Esophagus muscularis mucosa (tissue), 4 donors: ENCODE measurements around the gene RNGTT. TPM values are rescaled to one million over a fixed set of nuclear protein-coding genes. Genes with fewer than 3 reads are reported as not detected.

ENCODE experiments used
- DNase-seq: peaks from one replicate; pipeline ENCODE4 v3.0.0-alpha.2; 2017; ENCODE audit errors: extremely low spot score
- H3K27ac ChIP-seq, 4 donors: fragments of 200-600 bp; sonication (generic); replicated peaks in 1 of 4; 1 replicate in 3 of 4; 2 replicates in 1 of 4; pipeline ENCODE4 v1.5.1; 2016 to 2019; ENCODE audit warnings: mild to moderate bottlenecking in 1 of 4
- H3K27me3 ChIP-seq, 4 donors: fragments of 200-600 bp; sonication (generic); one replicate each; pipeline versions ENCODE4 v1.5.1 to v1.6.0; 2016 to 2019
- H3K36me3 ChIP-seq, 4 donors: fragments of 200-600 bp; sonication (generic); one replicate each; pipeline ENCODE4 v1.5.1; 2016 to 2019
- H3K4me1 ChIP-seq, 4 donors: fragments of 200-600 bp; sonication (generic); one replicate each; pipeline ENCODE4 v1.5.1; 2016 to 2019
- H3K4me3 ChIP-seq, 4 donors: fragments of 200-600 bp; sonication (generic); 1 replicate in 2 of 4; 2 replicates in 2 of 4; pipeline ENCODE4 v1.5.1; 2016 to 2019; ENCODE audit warnings: mild to moderate bottlenecking in 4 of 4, moderate library complexity in 1 of 4
- H3K9me3 ChIP-seq, 4 donors: fragments of 200-600 bp; sonication (generic); 1 replicate in 3 of 4; 2 replicates in 1 of 4; pipeline ENCODE4 v1.5.1; 2016 to 2019
- EP300 ChIP-seq: sonication (generic); formaldehyde crosslinking; IDR thresholded peaks from one replicate; pipeline ENCODE4 v1.6.1; 2017; ENCODE audit warnings: antibody characterized with exemption
- POLR2A ChIP-seq: fragments of 450-650 bp; IDR thresholded peaks from one replicate; pipeline ENCODE4 v1.6.1; 2017; ENCODE audit warnings: antibody characterized with exemption, moderate library complexity, mild to moderate bottlenecking, low read depth
- POLR2AphosphoS5 ChIP-seq, 2 donors: sonication (generic); formaldehyde crosslinking; IDR thresholded peaks; one replicate each; pipeline ENCODE4 v1.6.1; 2017; ENCODE audit warnings: antibody characterized with exemption in 2 of 2
- WGBS: methylation state at CpG from one replicate; pipeline ENCODE4 v1.1.5; 2018; 5-methylcytosine and 5-hydroxymethylcytosine counted together
- intact Hi-C: fragments of 100-400 bp; cut with DNase I; formaldehyde crosslinking; loops from one replicate; pipeline ENCODE4 v1.15.1; 2023
- total RNA-seq, 4 donors: library from RNA; depleted of rRNA; stranded (reverse); fragments of >200 nt; gene quantifications; one replicate each; pipeline versions ENCODE4 v1.1.0 to v1.2.1, GENCODE V29; 2016
- TF ChIP-seq, protein P1 (sequence below), 3 experiments: fragments of 200-600 bp in 2 of 3; fragments of 450-650 bp in 1 of 3; sonication (generic) in 2 of 3; IDR thresholded peaks; one replicate each; pipeline ENCODE4 v1.5.1; 2017 to 2019; ENCODE audit warnings: antibody characterized with exemption in 3 of 3, mild to moderate bottlenecking in 2 of 3, moderate library complexity in 1 of 3

The RNGTT gene
- total RNA-seq, 4 donors from 2014 or later: 10.7 to 13.9 (median 12.0) TPM

DNA sequence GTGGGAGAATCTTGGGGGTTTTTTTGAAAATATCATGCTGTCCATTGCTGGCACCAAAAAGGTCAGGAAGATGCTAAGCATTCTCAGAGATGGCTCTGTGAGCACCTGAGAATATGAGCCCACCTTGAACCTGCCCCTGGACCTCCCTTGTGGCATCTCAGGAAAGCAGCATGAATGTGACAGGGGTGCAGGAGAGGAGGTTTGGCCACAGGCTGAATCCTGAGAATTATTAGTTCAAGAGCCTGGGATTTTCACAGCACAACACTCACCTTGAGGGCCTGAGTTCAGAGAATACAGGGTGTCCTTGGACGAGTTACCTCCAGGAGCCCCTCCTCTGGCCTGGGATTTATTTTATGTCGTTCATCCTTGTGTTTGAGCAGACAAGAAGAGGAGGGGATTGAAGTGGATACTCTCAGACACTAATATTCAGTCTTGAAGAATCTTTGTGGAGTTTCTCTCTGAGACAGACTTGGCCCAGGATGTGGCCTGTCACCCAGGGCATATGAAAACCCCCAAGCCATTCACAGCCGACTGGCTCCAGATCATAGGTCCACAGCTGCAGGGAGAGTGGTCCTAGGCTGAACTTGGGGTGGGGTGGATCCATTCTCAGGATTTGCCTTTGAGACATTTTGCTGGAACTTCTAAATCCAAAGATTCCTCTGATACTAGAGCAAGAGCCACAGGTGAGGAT is 390.8 kb downstream of the RNGTT start:
- TF ChIP-seq POLR2AphosphoS5 (IDR thresholded peaks at IDR 0.05): no peak
- TF ChIP-seq EP300: no peak
- no peak for TF ChIP-seq POLR2A
- TF ChIP-seq, protein P1, sequence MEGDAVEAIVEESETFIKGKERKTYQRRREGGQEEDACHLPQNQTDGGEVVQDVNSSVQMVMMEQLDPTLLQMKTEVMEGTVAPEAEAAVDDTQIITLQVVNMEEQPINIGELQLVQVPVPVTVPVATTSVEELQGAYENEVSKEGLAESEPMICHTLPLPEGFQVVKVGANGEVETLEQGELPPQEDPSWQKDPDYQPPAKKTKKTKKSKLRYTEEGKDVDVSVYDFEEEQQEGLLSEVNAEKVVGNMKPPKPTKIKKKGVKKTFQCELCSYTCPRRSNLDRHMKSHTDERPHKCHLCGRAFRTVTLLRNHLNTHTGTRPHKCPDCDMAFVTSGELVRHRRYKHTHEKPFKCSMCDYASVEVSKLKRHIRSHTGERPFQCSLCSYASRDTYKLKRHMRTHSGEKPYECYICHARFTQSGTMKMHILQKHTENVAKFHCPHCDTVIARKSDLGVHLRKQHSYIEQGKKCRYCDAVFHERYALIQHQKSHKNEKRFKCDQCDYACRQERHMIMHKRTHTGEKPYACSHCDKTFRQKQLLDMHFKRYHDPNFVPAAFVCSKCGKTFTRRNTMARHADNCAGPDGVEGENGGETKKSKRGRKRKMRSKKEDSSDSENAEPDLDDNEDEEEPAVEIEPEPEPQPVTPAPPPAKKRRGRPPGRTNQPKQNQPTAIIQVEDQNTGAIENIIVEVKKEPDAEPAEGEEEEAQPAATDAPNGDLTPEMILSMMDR (IDR thresholded peaks at IDR 0.05): no peak
- Histone ChIP-seq H3K4me1 (no peaks in the 10 kb centered on the region), H3K4me3 (no peak overlapping the region), H3K9me3 (peaks cover 0 to 5% (median 2%) of the 10 kb centered on the region in 4 donors), H3K27ac (no peak overlapping the region), H3K27me3 (no peaks in the 10 kb centered on the region), H3K36me3 (no peaks in the 10 kb centered on the region)
- intact Hi-C loops: no loop called here
- 80% methylated on average over 3 of the region's 3 CpGs for WGBS
- no peak for DNase-seq

DNA sequence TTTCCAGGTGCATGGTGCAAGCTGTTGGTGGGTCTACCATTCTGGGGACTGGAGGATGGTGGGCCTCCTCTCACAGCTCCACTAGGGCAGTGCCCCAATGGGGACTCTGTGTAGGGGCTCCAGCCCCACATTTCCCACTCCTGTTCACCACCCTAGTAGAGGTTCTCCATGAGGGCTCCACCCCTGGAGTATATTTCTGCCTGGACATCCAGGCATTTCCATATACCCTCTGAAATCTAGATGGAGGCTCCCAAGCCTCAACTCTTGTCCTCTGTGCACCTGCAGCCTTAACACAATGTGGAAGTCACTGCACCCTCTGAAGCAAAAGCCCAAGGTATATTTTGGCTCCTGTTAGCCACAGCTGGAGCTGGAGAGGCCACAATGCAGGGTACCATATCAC is 393.5 kb downstream of the RNGTT start:
- TF ChIP-seq, protein P1 (IDR thresholded peaks at IDR 0.05): no peak
- TF ChIP-seq POLR2AphosphoS5 (IDR thresholded peaks at IDR 0.05): no peak
- no peak for TF ChIP-seq POLR2A
- peak; percentile 83 for DNase-seq
- no peak overlapping the region for H3K4me3 ChIP-seq
- H3K36me3 ChIP-seq: no peaks in the 10 kb centered on the region
- intact Hi-C loops: no loop called here
- no peaks in the 10 kb centered on the region for H3K27me3 ChIP-seq
- H3K27ac ChIP-seq: no peak overlapping the region
- no peaks in the 10 kb centered on the region for H3K4me1 ChIP-seq
- peaks cover 0 to 5% (median 2%) of the 10 kb centered on the region in 4 donors for H3K9me3 ChIP-seq

DNA sequence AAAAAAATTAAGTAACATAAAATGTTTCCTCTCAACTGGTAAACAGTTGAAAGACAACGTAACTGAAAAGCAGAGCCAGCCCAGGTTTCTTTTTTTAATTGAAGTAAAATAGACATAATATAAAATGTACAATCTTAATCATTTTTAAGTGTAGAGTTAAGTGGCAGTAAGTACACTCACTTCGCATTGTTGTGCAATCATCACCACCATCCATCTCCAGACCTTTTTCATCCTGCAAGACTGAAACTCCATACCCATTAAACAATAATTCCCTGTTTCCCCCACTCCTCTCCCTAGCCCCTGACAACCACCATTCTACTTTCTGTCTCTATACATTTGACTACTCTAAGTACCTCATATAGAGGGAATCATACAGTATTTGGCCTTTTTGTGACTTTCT is 395.7 kb downstream of the RNGTT start:
- H3K4me1 ChIP-seq: peaks cover 0 to under 1% (median 0%) of the 10 kb centered on the region in 4 donors
- TF ChIP-seq POLR2AphosphoS5 (IDR thresholded peaks at IDR 0.05) (no peak), EP300 (no peak), POLR2A (no peak)
- TF ChIP-seq, protein P1 (IDR thresholded peaks at IDR 0.05): no peak
- H3K27me3 ChIP-seq: no peaks in the 10 kb centered on the region
- H3K4me3 ChIP-seq: no peak overlapping the region
- H3K36me3 ChIP-seq: no peaks in the 10 kb centered on the region
- H3K9me3 ChIP-seq: peaks cover 0 to 5% (median 2%) of the 10 kb centered on the region in 4 donors
- no peak overlapping the region for H3K27ac ChIP-seq
- 82% methylated on average over 2 of the region's 2 CpGs for WGBS
- DNase-seq: no peak
- intact Hi-C loops: no loop called here

DNA sequence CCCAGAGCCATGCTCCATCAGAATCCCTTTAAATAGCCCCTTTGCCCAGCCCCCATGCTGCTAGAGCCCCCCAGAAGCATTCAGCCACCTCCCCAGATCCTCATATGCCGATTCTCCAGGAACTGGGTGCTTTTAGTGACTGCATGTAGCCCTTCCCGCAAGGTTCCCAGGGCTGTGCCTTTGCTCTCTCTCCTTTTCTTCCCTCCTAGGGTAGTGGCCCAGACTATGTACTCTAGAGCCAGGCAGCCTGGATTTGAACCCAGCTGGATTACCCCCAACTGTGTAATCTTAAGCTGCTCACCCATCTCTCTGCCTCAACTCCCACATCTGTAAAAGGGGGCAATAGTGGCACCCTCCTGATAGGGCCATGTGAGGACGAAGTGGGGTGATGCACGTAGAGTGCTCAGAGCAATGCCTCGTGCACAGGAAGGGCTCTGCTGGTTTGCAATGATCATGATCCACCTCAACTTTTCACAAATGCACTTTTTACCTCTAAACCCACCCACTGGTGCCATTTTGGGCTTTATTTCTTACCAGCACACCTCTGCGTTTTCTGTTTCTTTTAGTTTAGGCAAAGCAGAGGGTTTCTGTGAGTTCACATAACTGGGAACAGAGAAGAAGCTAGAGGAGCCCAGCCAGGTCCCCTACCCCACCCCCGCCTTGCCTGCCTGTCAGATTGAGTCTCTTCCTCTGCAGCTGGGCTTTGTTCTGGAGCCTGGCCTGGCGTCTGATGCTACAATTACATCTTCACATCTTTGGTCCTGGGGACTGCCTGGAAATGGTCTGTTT is 396.5 kb downstream of the RNGTT start:
- intact Hi-C loops: no loop called here
- Histone ChIP-seq H3K4me1 (peaks cover 2 to 8% (median 4%) of the 10 kb centered on the region in 4 donors), H3K27ac (no peak overlapping the region), H3K4me3 (no peak overlapping the region), H3K27me3 (no peaks in the 10 kb centered on the region), H3K36me3 (no peaks in the 10 kb centered on the region), H3K9me3 (peaks cover 0 to 5% (median 2%) of the 10 kb centered on the region in 4 donors)
- DNase-seq: peak; percentile 91
- 75% methylated on average over 8 of the region's 8 CpGs for WGBS
- no peak for TF ChIP-seq EP300
- TF ChIP-seq, protein P1 (IDR thresholded peaks at IDR 0.05): no peak
- TF ChIP-seq POLR2AphosphoS5 (IDR thresholded peaks at IDR 0.05): no peak
- no peak for TF ChIP-seq POLR2A
